ENCODE measurements around the gene STIP1. TPM values are rescaled to one million over a fixed set of nuclear protein-coding genes. Genes with fewer than 3 reads are reported as not detected.

Gene STIP1
- total RNA-seq, 1 experiment from 2014 or later: 171 TPM

- Mint-ChIP-seq H3K4me1 (ENCODE audit: insufficient read depth, unreplicated experiment) (peaks cover 6% of the 10 kb centered on the region), H3K27me3 (ENCODE audit: insufficient read depth, unreplicated experiment) (no peaks in the 10 kb centered on the region), H3K27ac (ENCODE audit: low read depth, unreplicated experiment) (peak within 1 kb of the TSS; percentile 89), H3K36me3 (ENCODE audit: insufficient read depth, unreplicated experiment) (no peaks in the 10 kb centered on the region), H3K4me3 (ENCODE audit: unreplicated experiment) (peak within 1 kb of the TSS; percentile 87), H3K9me3 (ENCODE audit: unreplicated experiment) (no peaks in the 10 kb centered on the region)
- TF ChIP-seq, protein P1, sequence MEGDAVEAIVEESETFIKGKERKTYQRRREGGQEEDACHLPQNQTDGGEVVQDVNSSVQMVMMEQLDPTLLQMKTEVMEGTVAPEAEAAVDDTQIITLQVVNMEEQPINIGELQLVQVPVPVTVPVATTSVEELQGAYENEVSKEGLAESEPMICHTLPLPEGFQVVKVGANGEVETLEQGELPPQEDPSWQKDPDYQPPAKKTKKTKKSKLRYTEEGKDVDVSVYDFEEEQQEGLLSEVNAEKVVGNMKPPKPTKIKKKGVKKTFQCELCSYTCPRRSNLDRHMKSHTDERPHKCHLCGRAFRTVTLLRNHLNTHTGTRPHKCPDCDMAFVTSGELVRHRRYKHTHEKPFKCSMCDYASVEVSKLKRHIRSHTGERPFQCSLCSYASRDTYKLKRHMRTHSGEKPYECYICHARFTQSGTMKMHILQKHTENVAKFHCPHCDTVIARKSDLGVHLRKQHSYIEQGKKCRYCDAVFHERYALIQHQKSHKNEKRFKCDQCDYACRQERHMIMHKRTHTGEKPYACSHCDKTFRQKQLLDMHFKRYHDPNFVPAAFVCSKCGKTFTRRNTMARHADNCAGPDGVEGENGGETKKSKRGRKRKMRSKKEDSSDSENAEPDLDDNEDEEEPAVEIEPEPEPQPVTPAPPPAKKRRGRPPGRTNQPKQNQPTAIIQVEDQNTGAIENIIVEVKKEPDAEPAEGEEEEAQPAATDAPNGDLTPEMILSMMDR (IDR thresholded peaks at IDR 0.05; ENCODE audit: unreplicated experiment): peak; percentile 85
- DNase-seq (ENCODE audit: unreplicated experiment): peak; percentile 46
- CTCF ChIA-PET: interaction anchor here (0.6 to 4.5 kb wide), 23 partner anchors 8 to 861 kb away, joined by 3 to 65 read pairs (median 5); partner anchors contain the start of genes CATSPERZ, FKBP2, NUDT22 and STIP1
- intact Hi-C loops (cut with micrococcal nuclease): loop anchor here (1.0 to 5.0 kb wide), 4 partner anchors 18 to 106 kb away; partner anchors contain the start of genes GPR137 and RPS6KA4
- BruUV-seq (replicated peaks): no TSS peak
- POLR2A ChIA-PET: interaction anchor here (1.2 to 3.3 kb wide), 11 partner anchors 8 to 65 kb away, joined by 3 to 53 read pairs (median 6); partner anchors contain the start of genes BAD, ESRRA, FKBP2 and GPR137
Measured at GRCh38 chr11:64251016-64251752, 65.2 kb downstream of the STIP1 start, which contains the start of gene PLCB3. PLCB3 (plus strand) TSS chr11:64251530; CDS start chr11:64251650, 120 bp downstream.

GRCh38 chr11:64251753-64252002 is 65.7 kb downstream of the STIP1 start:
- no peaks in the 10 kb centered on the region for H3K36me3 Mint-ChIP-seq (ENCODE audit: insufficient read depth, unreplicated experiment)
- peak overlapping the region; percentile 89 for H3K27ac Mint-ChIP-seq (ENCODE audit: low read depth, unreplicated experiment)
- no peaks in the 10 kb centered on the region for H3K27me3 Mint-ChIP-seq (ENCODE audit: insufficient read depth, unreplicated experiment)
- H3K9me3 Mint-ChIP-seq (ENCODE audit: unreplicated experiment): no peaks in the 10 kb centered on the region
- POLR2A ChIA-PET: interaction anchor here (0.8 to 3.3 kb wide), 14 partner anchors 8 to 70 kb away, joined by 3 to 53 read pairs (median 6); partner anchors contain the start of genes BAD, ESRRA, FKBP2 and GPR137
- no peak for DNase-seq (ENCODE audit: unreplicated experiment)
- BruUV-seq (replicated peaks): no TSS peak
- peak overlapping the region; percentile 87 for H3K4me3 Mint-ChIP-seq (ENCODE audit: unreplicated experiment)
- intact Hi-C loops (cut with micrococcal nuclease): loop anchor here (1.0 to 5.0 kb wide), 5 partner anchors 18 to 106 kb away; partner anchors contain the start of genes CATSPERZ, GPR137 and RPS6KA4
- H3K4me1 Mint-ChIP-seq (ENCODE audit: insufficient read depth, unreplicated experiment): peaks cover 6% of the 10 kb centered on the region
- TF ChIP-seq, protein P1 (IDR thresholded peaks at IDR 0.05; ENCODE audit: unreplicated experiment): no peak
- CTCF ChIA-PET: interaction anchor here (0.6 to 4.5 kb wide), 13 partner anchors 8 to 860 kb away, joined by 3 to 65 read pairs (median 6); partner anchors contain the start of genes CATSPERZ and TM7SF2

GRCh38 chr11:64252003-64252872 is 66.3 kb downstream of the STIP1 start:
- H3K27ac Mint-ChIP-seq (ENCODE audit: low read depth, unreplicated experiment): peak overlapping the region; percentile 89
- peak; percentile 69 for DNase-seq (ENCODE audit: unreplicated experiment)
- CTCF ChIA-PET: interaction anchor here (0.6 to 4.5 kb wide), 17 partner anchors 9 to 310 kb away, joined by 3 to 65 read pairs (median 4); partner anchors contain the start of gene CATSPERZ

More at GRCh38 chr11:64252003-64252872, 66.3 kb downstream of the STIP1 start:
- TF ChIP-seq, protein P1 (IDR thresholded peaks at IDR 0.05; ENCODE audit: unreplicated experiment): no peak
- Mint-ChIP-seq H3K9me3 (ENCODE audit: unreplicated experiment) (no peaks in the 10 kb centered on the region), H3K4me3 (ENCODE audit: unreplicated experiment) (peak overlapping the region; percentile 87), H3K27me3 (ENCODE audit: insufficient read depth, unreplicated experiment) (no peaks in the 10 kb centered on the region), H3K36me3 (ENCODE audit: insufficient read depth, unreplicated experiment) (no peaks in the 10 kb centered on the region), H3K4me1 (ENCODE audit: insufficient read depth, unreplicated experiment) (peaks cover 6% of the 10 kb centered on the region)
- POLR2A ChIA-PET: interaction anchor here (0.7 to 3.3 kb wide), 17 partner anchors 9 to 1411 kb away, joined by 3 to 53 read pairs (median 5); partner anchors contain the start of genes BAD, ESRRA, FKBP2 and GPR137
- no TSS peak for BruUV-seq (replicated peaks)
- intact Hi-C loops (cut with micrococcal nuclease): loop anchor here (2.0 to 5.0 kb wide), 4 partner anchors 35 to 105 kb away; partner anchors contain the start of genes CATSPERZ, GPR137 and RPS6KA4

All from MCF 10A (cell line).